A673 (cell line): ENCODE measurements around the gene DPH5. TPM values are rescaled to one million over a fixed set of nuclear protein-coding genes. Genes with fewer than 3 reads are reported as not detected.

Experiments used
- BruUV-seq: library from RNA; stranded (reverse); fragments of 400-500 nt; replicated peaks from 2 replicates; lab custom pipeline; 2021; lab: Mats Ljungman, UMichigan
- CTCF ChIA-PET: fragments of 300-600 bp; sonication (Branson Sonifier 250); formaldehyde crosslinking; loops from one replicate; lab custom pipeline; 2022; ENCODE audit warnings: antibody characterized with exemption; lab: Charles Lee
- POLR2A ChIA-PET: fragments of 300-600 bp; sonication (Branson Sonifier 250); formaldehyde crosslinking; loops from one replicate; lab custom pipeline; 2022; ENCODE audit warnings: antibody characterized with exemption; ENCODE audit not compliant: low non-redundant PET; lab: Charles Lee
- DNase-seq: peaks from one replicate; pipeline ENCODE4 v3.0.0-alpha.2; 2015; ENCODE audit warnings: low spot score
- H3K27ac ChIP-seq: fragments of 200-600 bp; sonication (generic); 2 replicates; pipeline ENCODE4 v1.5.1; 2016; ENCODE audit warnings: mixed run types, low read depth, mild to moderate bottlenecking, mixed read lengths, antibody characterized with exemption, low read length; ENCODE audit not compliant: poor library complexity, severe bottlenecking
- H3K27me3 ChIP-seq: fragments of 200-600 bp; sonication (generic); replicated peaks from 2 replicates; pipeline ENCODE4 v1.6.1; 2017; ENCODE audit warnings: mixed run types, low read depth, mild to moderate bottlenecking, mixed read lengths, antibody characterized with exemption, low read length; ENCODE audit not compliant: insufficient read depth, poor library complexity
- H3K36me3 ChIP-seq: fragments of 200-600 bp; sonication (generic); 2 replicates; pipeline ENCODE4 v1.6.1; 2016; ENCODE audit warnings: mixed run types, mild to moderate bottlenecking, mixed read lengths, antibody characterized with exemption, low read length; ENCODE audit not compliant: insufficient read depth, poor library complexity, severe bottlenecking
- H3K4me1 ChIP-seq: fragments of 200-600 bp; sonication (generic); 2 replicates; pipeline ENCODE4 v1.6.1; 2017; ENCODE audit warnings: mixed run types, mild to moderate bottlenecking, mixed read lengths, antibody characterized with exemption, low read length; ENCODE audit not compliant: insufficient read depth, poor library complexity, severe bottlenecking
- H3K4me3 ChIP-seq: fragments of 200-600 bp; sonication (generic); 2 replicates; pipeline ENCODE4 v1.5.1; 2016; ENCODE audit warnings: low read depth, mixed run types, mild to moderate bottlenecking, mixed read lengths, low read length; ENCODE audit not compliant: poor library complexity, severe bottlenecking
- H3K9me3 ChIP-seq: fragments of 200-600 bp; sonication (generic); 2 replicates; pipeline ENCODE4 v1.6.1; 2016; ENCODE audit warnings: mixed run types, low read depth, mild to moderate bottlenecking, mixed read lengths, antibody characterized with exemption, low read length; ENCODE audit not compliant: poor library complexity, severe bottlenecking
- CTCF ChIP-seq: fragments of 300-800, 200-600 bp; sonication (generic); conservative IDR thresholded peaks from 2 replicates; pipeline ENCODE4 v1.5.1; 2017; ENCODE audit warnings: low read depth, mild to moderate bottlenecking, antibody characterized with exemption, low read length, moderate library complexity, mixed read lengths
- EZH2 ChIP-seq: fragments of 200-600 bp; sonication (generic); IDR thresholded peaks from 2 replicates; pipeline ENCODE4 v1.6.1; 2017; ENCODE audit warnings: borderline replicate concordance, low read depth, mild to moderate bottlenecking, mixed read lengths, antibody characterized with exemption, low read length; ENCODE audit not compliant: poor library complexity, severe bottlenecking
- intact Hi-C: fragments of 100-400 bp; cut with micrococcal nuclease; formaldehyde crosslinking; loops from one replicate; pipeline ENCODE4 v1.10.0; 2022; ENCODE audit not compliant: unreplicated experiment
- total RNA-seq: library from RNA; stranded (reverse); gene quantifications from 2 replicates; pipeline ENCODE4 v1.2.3, GENCODE V29; 2021

DPH5 gene
- total RNA-seq, 1 experiment from 2014 or later = 50.5 TPM

GRCh38 chr1:101026430-101026788 lies 825 bp upstream of the DPH5 start:
- peak overlapping the region; percentile 76 for H3K27ac ChIP-seq
- peak overlapping the region; percentile 66 for H3K4me3 ChIP-seq
- peaks cover 27% of the 10 kb centered on the region for H3K4me1 ChIP-seq
- DNase-seq = no peak
- intact Hi-C loops = loop anchor here (5.0 kb wide), 2 partner anchors 74 to 211 kb away; partner anchors contain the start of gene S1PR1
- no peaks in the 10 kb centered on the region for H3K36me3 ChIP-seq
- no peaks in the 10 kb centered on the region for H3K9me3 ChIP-seq
- TF ChIP-seq EZH2 = no peak
- TF ChIP-seq CTCF = no peak
- no peaks in the 10 kb centered on the region for H3K27me3 ChIP-seq
- ChIA-PET CTCF (no interaction called here), POLR2A (no interaction called here)
- TSS peak; percentile 59 for BruUV-seq

- no peak for TF ChIP-seq CTCF
- TF ChIP-seq EZH2 = no peak
- Histone ChIP-seq H3K4me1 (peaks cover 27% of the 10 kb centered on the region), H3K9me3 (no peaks in the 10 kb centered on the region), H3K4me3 (peak overlapping the region; percentile 66), H3K36me3 (peaks cover 8% of the 10 kb centered on the region), H3K27ac (peak overlapping the region; percentile 76), H3K27me3 (no peaks in the 10 kb centered on the region)
- POLR2A ChIA-PET = no interaction called here
- CTCF ChIA-PET = no interaction called here
- intact Hi-C loops = loop anchor here (5.0 kb wide), 2 partner anchors 73 to 212 kb away; partner anchors contain the start of gene S1PR1
- DNase-seq = no peak
- BruUV-seq = TSS peak; percentile 78
Measured at GRCh38 chr1:101025283-101025656, 314 bp downstream of the DPH5 start.

GRCh38 chr1:101022294-101022693 lies 3.3 kb downstream of the DPH5 start:
- no TSS peak for BruUV-seq
- Histone ChIP-seq H3K9me3 (no peaks in the 10 kb centered on the region), H3K27ac (peak overlapping the region; percentile 17), H3K4me1 (peaks cover 27% of the 10 kb centered on the region), H3K4me3 (no peak overlapping the region), H3K27me3 (no peaks in the 10 kb centered on the region), H3K36me3 (peaks cover 15% of the 10 kb centered on the region)
- ChIA-PET POLR2A (no interaction called here), CTCF (no interaction called here)
- DNase-seq = peak; percentile 27
- TF ChIP-seq EZH2 (no peak), CTCF (no peak)
- intact Hi-C loops = no loop called here
